Aorta (tissue), 5 donors: Measurements from ENCODE around the gene TMEM114. TPM values are rescaled to one million over a fixed set of nuclear protein-coding genes. Genes with fewer than 3 reads are reported as not detected.
"Not testable (repeated sequence)": the region's sequence is repeated elsewhere in the genome, so short reads cannot be mapped to it uniquely, and the experiment has no call there.

Experiments
- ATAC-seq: fragments of 200-7000 bp; cut with Tn5 transposase; one replicate; pipeline ENCODE4 v1.9.1; 2022; ENCODE audit warnings: moderate library complexity; ENCODE audit not compliant: low FRiP score
- DNase-seq, 2 donors: peaks; one replicate each; pipeline ENCODE4 v3.0.0-alpha.2; 2020
- H3K27ac ChIP-seq, 2 donors: one replicate each; pipeline ENCODE4 v1.5.1; 2013; ENCODE audit warnings: low read length in 2 of 2, mild to moderate bottlenecking in 2 of 2, moderate library complexity in 2 of 2, control low read depth in 1 of 2, inconsistent platforms in 1 of 2, low read depth in 1 of 2
- H3K27me3 ChIP-seq, 2 donors: one replicate each; pipeline ENCODE4 v1.6.1; 2013; ENCODE audit warnings: control low read depth in 1 of 2, low read length in 1 of 2, mild to moderate bottlenecking in 1 of 2, moderate library complexity in 1 of 2; ENCODE audit not compliant: insufficient read depth in 2 of 2, control insufficient read depth in 1 of 2
- H3K36me3 ChIP-seq, 2 donors: one replicate each; pipeline ENCODE4 v1.6.1; 2013; ENCODE audit warnings: control low read depth in 1 of 2, low read length in 1 of 2, mild to moderate bottlenecking in 1 of 2; ENCODE audit not compliant: insufficient read depth in 2 of 2, control insufficient read depth in 1 of 2
- H3K4me1 ChIP-seq, 2 donors: one replicate each; pipeline ENCODE4 v1.6.1; 2013; ENCODE audit warnings: low read length in 2 of 2, control low read depth in 1 of 2, mild to moderate bottlenecking in 1 of 2, moderate library complexity in 1 of 2; ENCODE audit not compliant: insufficient read depth in 2 of 2, control insufficient read depth in 1 of 2
- H3K4me3 ChIP-seq, 2 donors: one replicate each; pipeline ENCODE4 v1.5.1; 2013; ENCODE audit warnings: low read length in 2 of 2, control low read depth in 1 of 2, mild to moderate bottlenecking in 1 of 2
- H3K9me3 ChIP-seq: one replicate; pipeline ENCODE4 v1.6.1; 2013; ENCODE audit warnings: mild to moderate bottlenecking, low read length; ENCODE audit not compliant: control insufficient read depth
- WGBS, 2 donors: extraction: QIAGEN DNeasy Blood & Tissue Kit; methylation state at CpG; one replicate each; pipeline ENCODE4 v1.1.7; 2013; 5-methylcytosine and 5-hydroxymethylcytosine counted together
- intact Hi-C, 2 donors: fragments of 100-400 bp; cut with DNase I; formaldehyde crosslinking; loops; one replicate each; pipeline versions ENCODE4 v1.14.2 to v1.15.0; 2022
- polyA plus RNA-seq, 2 donors: library from polyadenylated mRNA; stranded (reverse); fragments of 200-250 nt; gene quantifications; one replicate each; pipeline ENCODE4 v1.2.3, GENCODE V29; 2013
- total RNA-seq, 2 donors: library from RNA; stranded (reverse); fragmentation: NEBNext Ultra II Directional; extraction: Animal tissue kit (Norgen Biotek cat#: 25700); gene quantifications; one replicate each; pipeline ENCODE4 v1.2.1, GENCODE V29; 2021
- donor health status: healthy with polysubstance abuse.
- donor health status: Bipolar disorder and iron deficiency.
- donor health status: DM: no; HTN: no; CAD: no.
- donor health status: DM: no; HTN: no; CAD: no.
- donor health status: DM: yes; HTN: yes; CAD: no.

The TMEM114 gene
- total and polyA plus RNA-seq, 4 donors = not detected

DNA sequence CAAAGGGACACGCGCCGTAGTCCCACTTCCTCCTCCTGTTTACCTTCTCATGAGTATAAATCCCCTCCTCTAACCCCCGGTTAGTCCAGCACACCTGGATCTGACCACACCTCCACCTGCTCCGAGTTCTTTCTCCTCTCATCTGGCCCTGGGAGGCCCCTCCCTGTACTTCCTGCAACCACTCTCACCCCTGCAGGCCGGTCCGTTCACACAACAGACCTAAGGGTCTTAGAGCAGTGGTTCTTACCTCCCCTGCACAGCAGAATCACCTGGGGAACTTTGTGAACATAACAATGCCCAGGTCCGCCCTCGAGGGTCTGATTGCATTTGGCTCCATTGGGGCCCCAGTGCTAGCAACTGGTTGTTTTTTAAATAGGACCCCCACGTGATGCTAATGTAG is 24.8 kb downstream of the TMEM114 start:
- Histone ChIP-seq H3K27me3 (no peaks in the 10 kb centered on the region), H3K4me1 (no peaks in the 10 kb centered on the region), H3K9me3 (no peaks in the 10 kb centered on the region), H3K4me3 (no peak overlapping the region), H3K27ac (no peak overlapping the region), H3K36me3 (no peaks in the 10 kb centered on the region)
- 3 to 4% methylated on average over 10 of the region's 10 CpGs for WGBS, 2 donors
- DNase-seq (no peak), ATAC-seq (no peak)
- intact Hi-C loops = loop anchor here (5.0 to 10.0 kb wide), 4 partner anchors 57 to 1939 kb away; partner anchors contain the start of gene METTL22 (in 1 of the 2)

DNA sequence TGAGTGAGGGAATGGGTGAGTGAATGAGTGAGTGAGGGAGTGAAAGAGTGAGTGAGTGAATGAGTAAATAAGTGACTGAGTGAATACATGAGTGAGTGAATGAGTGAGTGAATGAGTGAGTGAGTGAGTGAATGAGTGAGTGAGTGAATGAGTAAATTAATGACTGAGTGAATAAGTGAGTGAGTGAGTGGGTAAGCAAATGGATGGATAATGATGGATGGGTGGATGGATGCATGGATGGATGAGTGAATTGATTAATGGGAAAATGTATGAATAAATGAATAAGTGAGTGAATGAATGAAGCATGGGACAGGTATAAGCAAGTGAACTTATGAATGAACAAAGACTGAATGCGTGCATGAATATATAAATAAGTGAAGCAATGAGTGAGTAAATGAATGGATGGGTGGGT is 25.4 kb downstream of the TMEM114 start:
- Histone ChIP-seq H3K27me3 (no peaks in the 10 kb centered on the region), H3K9me3 (no peaks in the 10 kb centered on the region), H3K27ac (no peak overlapping the region), H3K36me3 (no peaks in the 10 kb centered on the region), H3K4me1 (no peaks in the 10 kb centered on the region), H3K4me3 (no peak overlapping the region)
- DNase-seq (no peak), ATAC-seq (no peak)
- WGBS, 2 donors = 73 to 78% methylated on average over 1 of the region's 1 CpG
- intact Hi-C loops = loop anchor here (5.0 to 10.0 kb wide), 4 partner anchors 57 to 1940 kb away; partner anchors contain the start of gene METTL22 (in 1 of the 2)

DNA sequence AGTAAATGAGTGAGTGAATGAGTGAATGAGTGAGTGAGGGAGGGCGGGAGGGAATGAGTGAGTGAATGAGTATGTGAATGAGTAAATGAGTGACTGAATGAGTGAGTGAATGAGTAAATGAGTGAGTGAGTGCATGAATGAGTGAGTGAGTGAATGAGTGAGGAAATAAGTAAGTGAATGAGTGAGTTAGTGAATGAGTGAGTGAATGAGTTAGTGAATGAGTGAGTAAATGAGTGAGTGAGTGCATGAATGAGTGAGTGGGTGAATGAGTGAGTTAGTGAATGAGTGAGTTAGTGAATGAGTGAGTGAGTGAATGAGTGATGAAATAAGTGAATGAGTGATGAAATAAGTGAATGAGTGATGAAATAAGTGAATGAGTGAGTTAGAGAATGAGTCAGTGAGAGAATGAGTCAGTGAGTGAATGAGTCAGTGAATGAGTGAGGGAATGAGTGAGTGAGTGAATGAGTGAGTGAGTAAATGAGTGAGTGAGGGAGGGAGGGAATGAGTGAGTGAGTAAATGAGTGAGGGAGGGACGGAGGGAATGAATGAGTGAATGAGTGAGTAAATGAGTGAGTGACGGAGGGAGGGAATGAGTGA is 26.3 kb downstream of the TMEM114 start:
- not testable (repeated sequence) for H3K27me3 ChIP-seq, H3K4me3 ChIP-seq, DNase-seq, H3K36me3 ChIP-seq, H3K4me1 ChIP-seq, H3K9me3 ChIP-seq, ATAC-seq, H3K27ac ChIP-seq
- 62 to 63% methylated on average over 3 of the region's 3 CpGs for WGBS, 2 donors
- intact Hi-C loops = loop anchor here (10.0 kb wide), 2 partner anchors 101 to 1941 kb away; no protein-coding TSS in a partner anchor

DNA sequence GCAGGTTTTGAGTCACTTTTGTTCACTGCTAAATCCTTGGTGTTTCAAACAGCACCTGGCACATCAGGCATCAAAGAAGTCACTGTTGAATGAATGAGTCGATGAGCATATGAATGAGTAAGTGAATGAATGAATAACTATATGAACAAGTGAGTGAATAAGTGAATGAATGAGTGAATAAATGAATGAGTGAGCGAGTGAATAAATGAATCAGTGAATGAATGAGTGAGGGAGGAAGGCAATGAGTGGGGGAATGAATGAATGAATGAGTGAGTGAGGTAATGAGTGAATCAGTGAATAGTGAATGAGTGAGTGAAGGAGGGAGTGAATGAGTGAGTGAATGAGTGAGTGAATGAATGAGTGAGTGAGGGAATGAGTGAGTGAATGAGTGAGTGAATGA is 28.8 kb downstream of the TMEM114 start:
- 85 to 90% methylated on average over 2 of the region's 2 CpGs for WGBS, 2 donors
- ATAC-seq (no peak), DNase-seq (no peak)
- H3K27ac ChIP-seq = no peak overlapping the region
- no peak overlapping the region for H3K4me3 ChIP-seq
- H3K27me3 ChIP-seq = no peaks in the 10 kb centered on the region
- H3K9me3 ChIP-seq = no peaks in the 10 kb centered on the region
- no peaks in the 10 kb centered on the region for H3K36me3 ChIP-seq
- intact Hi-C loops = loop anchor here (10.0 kb wide), 2 partner anchors 103 to 1943 kb away; no protein-coding TSS in a partner anchor
- no peaks in the 10 kb centered on the region for H3K4me1 ChIP-seq

DNA sequence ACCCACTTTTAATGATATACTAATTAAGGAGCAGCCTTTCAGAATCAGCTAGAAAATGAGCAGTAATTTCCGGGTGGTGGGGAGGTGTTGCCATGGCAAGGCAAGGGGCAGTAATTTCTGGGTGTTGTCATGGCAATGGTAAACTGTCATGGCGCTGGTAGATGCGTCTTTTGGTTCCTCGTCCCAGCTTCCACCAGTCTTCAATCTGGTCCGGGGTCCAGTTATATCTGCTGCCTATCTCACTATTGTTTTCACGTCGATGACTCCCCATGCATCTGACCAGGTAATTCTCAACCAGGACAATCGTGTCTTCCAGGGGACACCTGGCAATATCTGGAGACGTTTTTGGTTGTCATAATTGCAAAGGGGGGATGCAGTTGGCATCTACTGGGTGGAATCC is 34.9 kb downstream of the TMEM114 start:
- ATAC-seq (no peak), DNase-seq (no peak)
- Histone ChIP-seq H3K27me3 (no peaks in the 10 kb centered on the region), H3K4me1 (no peaks in the 10 kb centered on the region), H3K36me3 (no peaks in the 10 kb centered on the region), H3K27ac (no peak overlapping the region), H3K9me3 (no peaks in the 10 kb centered on the region), H3K4me3 (no peak overlapping the region)
- 84 to 85% methylated on average over 9 of the region's 9 CpGs for WGBS, 2 donors
- intact Hi-C loops = no loop called here

DNA sequence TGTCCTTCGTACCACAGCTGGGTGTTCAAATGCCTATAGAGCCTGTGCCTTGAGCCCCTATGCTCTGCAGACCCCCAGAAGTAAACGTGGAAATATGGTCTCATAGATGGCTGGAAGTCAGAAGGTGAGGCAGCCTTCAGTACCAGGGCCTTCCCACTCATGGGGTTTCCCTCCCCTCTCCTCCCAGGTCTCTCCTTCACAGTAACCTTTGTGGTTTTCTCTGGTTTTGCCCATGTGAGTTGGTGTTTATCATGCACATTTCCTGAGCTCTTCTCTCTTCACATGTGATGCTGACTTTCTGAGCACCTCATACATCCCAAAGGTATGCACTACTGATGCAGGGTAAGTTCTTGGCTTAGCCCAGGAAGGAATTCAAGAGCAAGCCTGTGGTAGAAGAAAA is 35.4 kb downstream of the TMEM114 start:
- ATAC-seq (no peak), DNase-seq (no peak)
- Histone ChIP-seq H3K27ac (no peak overlapping the region), H3K27me3 (no peaks in the 10 kb centered on the region), H3K4me1 (no peaks in the 10 kb centered on the region), H3K4me3 (no peak overlapping the region), H3K9me3 (no peaks in the 10 kb centered on the region), H3K36me3 (no peaks in the 10 kb centered on the region)
- WGBS, 2 donors = 66 to 93% methylated on average over 2 of the region's 2 CpGs
- intact Hi-C loops = no loop called here

DNA sequence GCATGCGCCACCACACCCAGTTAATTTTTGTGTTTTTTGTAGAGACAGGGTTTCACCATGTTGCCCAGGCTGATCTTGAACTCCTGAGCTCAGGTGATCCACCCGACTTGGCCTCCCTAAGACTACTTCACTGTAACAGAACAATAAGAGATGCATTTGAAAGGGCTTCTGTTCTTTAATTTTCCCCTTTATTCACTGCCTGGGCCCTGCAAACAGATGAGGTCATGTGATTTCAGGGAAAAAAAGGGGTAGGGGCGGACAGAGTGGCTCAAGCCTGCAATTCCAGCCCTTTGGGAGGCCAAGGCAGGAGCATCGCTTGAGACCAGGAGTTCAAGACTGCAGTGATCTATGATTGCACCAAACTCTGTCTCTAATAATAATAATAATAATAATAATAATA is 36.3 kb downstream of the TMEM114 start:
- ATAC-seq (no peak), DNase-seq (no peak)
- Histone ChIP-seq H3K36me3 (no peaks in the 10 kb centered on the region), H3K4me3 (no peak overlapping the region), H3K4me1 (no peaks in the 10 kb centered on the region), H3K27ac (no peak overlapping the region), H3K27me3 (no peaks in the 10 kb centered on the region), H3K9me3 (no peaks in the 10 kb centered on the region)
- intact Hi-C loops = no loop called here
- WGBS, 2 donors = 70 to 71% methylated on average over 4 of the region's 4 CpGs

DNA sequence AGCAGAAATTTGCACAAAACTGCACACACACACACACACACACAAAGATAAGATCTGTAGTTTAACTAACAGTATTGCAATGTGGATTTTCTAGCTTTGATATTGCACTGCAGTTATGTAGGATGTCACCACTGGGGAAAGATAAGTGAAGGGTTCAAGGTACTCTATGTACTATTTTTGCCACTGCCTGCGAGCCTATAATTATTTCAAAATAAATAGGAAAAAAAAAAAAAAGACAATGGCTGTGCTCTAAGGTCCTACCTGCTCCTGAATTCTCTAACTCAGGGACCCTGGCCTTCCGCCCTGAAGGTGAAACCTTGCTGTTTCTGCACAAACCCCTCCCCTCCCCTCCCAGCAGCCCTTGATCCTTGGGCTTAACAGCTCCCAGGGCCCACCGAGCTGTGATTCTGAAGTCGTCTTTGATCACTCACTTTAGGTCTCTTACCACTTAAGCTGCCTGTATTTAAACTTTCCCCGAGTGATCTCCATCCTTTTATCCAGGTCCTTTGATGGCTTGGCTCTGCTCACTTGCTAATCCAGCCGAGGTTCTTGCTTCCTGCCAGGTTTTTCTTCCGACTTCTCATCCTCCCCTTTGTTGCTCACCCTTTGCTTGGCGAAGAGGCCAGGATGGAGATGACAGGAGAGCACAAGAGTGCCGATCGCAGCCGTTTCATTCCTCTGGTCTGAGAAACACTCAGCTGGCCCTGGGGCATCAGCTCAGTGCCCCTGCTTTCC is 37.7 kb downstream of the TMEM114 start:
- Histone ChIP-seq H3K4me1 (no peaks in the 10 kb centered on the region), H3K27ac (no peak overlapping the region), H3K4me3 (no peak overlapping the region), H3K9me3 (no peaks in the 10 kb centered on the region), H3K27me3 (no peaks in the 10 kb centered on the region), H3K36me3 (no peaks in the 10 kb centered on the region)
- WGBS, 2 donors = 11 to 17% methylated on average over 11 of the region's 11 CpGs
- intact Hi-C loops = no loop called here
- no peak for ATAC-seq
- no peak for DNase-seq
